Mammary epithelial cell (primary cell): ENCODE results near the gene RBM27.

Source experiments
- CTCF ChIP-seq, 2 donors: IDR thresholded peaks in 1 of 2; conservative IDR thresholded peaks in 1 of 2; 2 replicates each; pipeline ENCODE4 v1.5.1; 2011 to 2012; ENCODE audit warnings: inconsistent platforms in 2 of 2, low read length in 2 of 2, mild to moderate bottlenecking in 2 of 2, control low read depth in 1 of 2, low read depth in 1 of 2; ENCODE audit not compliant: insufficient read depth in 1 of 2; ENCODE audit errors: extremely low read depth in 1 of 2
- EZH2 ChIP-seq: IDR thresholded peaks from 2 replicates; pipeline ENCODE4 v1.6.1; 2012; ENCODE audit warnings: low read length, inconsistent platforms, borderline replicate concordance

GRCh38 chr5:146249801-146250200 lies 46.4 kb downstream of the RBM27 start:
- TF ChIP-seq CTCF (conservative IDR thresholded peaks at IDR 0.05 in 1 of 2, IDR thresholded peaks at IDR 0.05 in 1 of 2; ENCODE audit: extremely low read depth in 1 of 2, insufficient read depth in 1 of 2, low read depth in 1 of 2, low read length in 2 of 2), result no peak
- TF ChIP-seq EZH2, result no peak
